GM18909 (cell line): ENCODE data around the gene SIGLEC1.

Experiments used
- ATAC-seq: cut with Tn5 transposase; IDR thresholded peaks from one replicate; pipeline ENCODE4 v1.9.1; 2021; ENCODE audit warnings: mild to moderate bottlenecking; ENCODE audit not compliant: unreplicated experiment, poor library complexity

SIGLEC1 gene

GRCh38 chr20:3663858-3664257 lies 48.5 kb downstream of the SIGLEC1 start:
- ATAC-seq = no peak

- no peak for ATAC-seq
Observed at GRCh38 chr20:3663031-3663701, 49.2 kb downstream of the SIGLEC1 start, which contains the start of gene GFRA4. Gene GFRA4, minus strand, starts transcription at chr20:3663399. Its CDS starts 0 bp downstream, at chr20:3663399.
